ENCODE data around the gene ESRRB. TPM values are rescaled to one million over a fixed set of nuclear protein-coding genes. Genes with fewer than 3 reads are reported as not detected.

Gene ESRRB
- polyA plus RNA-seq, 1 of the 3 experiments (the other 2 are of a cell fraction) = 0.05 TPM

DNA sequence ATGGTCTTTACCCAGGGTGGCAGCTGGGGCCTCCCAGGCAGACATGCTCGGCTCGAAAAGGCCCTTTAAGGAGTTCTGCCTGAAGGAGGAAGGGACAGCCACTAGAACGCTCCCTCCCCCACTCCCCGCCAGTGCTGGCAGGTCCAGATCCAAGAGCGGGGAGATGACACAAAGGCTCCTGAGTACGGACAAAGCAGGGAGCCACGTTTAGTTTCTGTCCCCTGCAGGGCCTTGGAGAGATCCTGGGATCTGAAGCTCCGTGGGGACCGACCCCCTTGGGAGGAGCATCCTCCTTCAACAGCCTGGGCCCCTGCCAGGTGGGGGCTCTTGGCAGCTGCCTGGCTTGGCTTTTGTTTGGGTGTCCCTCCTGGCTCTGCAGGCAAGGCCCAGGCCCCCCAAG, 89.7 kb downstream of the ESRRB start:
- Histone ChIP-seq H3K4me1 (ENCODE audit: control insufficient read depth in 1 of 2, insufficient read depth in 2 of 2, low read depth in 1 of 2, low read length in 1 of 2) (no peaks in the 10 kb centered on the region), H3F3A (replicated peaks; ENCODE audit: insufficient read depth) (no peaks in the 10 kb centered on the region), H3K79me2 (ENCODE audit: insufficient read depth) (no peaks in the 10 kb centered on the region), H3K9ac (no peak overlapping the region), H3K4me3 (ENCODE audit: low read depth in 2 of 2, low read length in 1 of 2) (no peak overlapping the region), H3K27me3 (ENCODE audit: insufficient read depth) (no peaks in the 10 kb centered on the region), H3K4me2 (no peak overlapping the region), H3K36me3 (replicated peaks in 1 of 2; ENCODE audit: control insufficient read depth in 1 of 2, insufficient read depth in 2 of 2, low read length in 1 of 2) (no peaks in the 10 kb centered on the region), H2AFZ (ENCODE audit: low read depth) (no peak overlapping the region), H3K9me2 (no peaks in the 10 kb centered on the region), H3K27ac (ENCODE audit: low read depth in 2 of 2, low read length in 1 of 2) (no peak overlapping the region), H4K20me1 (ENCODE audit: insufficient read depth) (no peaks in the 10 kb centered on the region), H3K9me3 (no peaks in the 10 kb centered on the region)
- CTCF ChIA-PET = interaction anchor here (1.2 kb wide), 1 partner anchor 9 kb away, joined by 4 read pairs; no protein-coding TSS in a partner anchor
- no peak for DNase-seq
- POLR2A ChIA-PET = no interaction called here
- WGBS (ENCODE audit: low lambda C conversion rate) = no CpG with 5 or more reads among the region's 9 CpGs
- no peak for TF ChIP-seq EZH2phosphoT487 (IDR thresholded peaks at IDR 0.05; ENCODE audit: borderline replicate concordance, low read depth)
- no peak for TF ChIP-seq FOXJ3 (CRISPR knock-in tag; IDR thresholded peaks at IDR 0.05)
- TF ChIP-seq RCOR1 (IDR thresholded peaks at IDR 0.05; ENCODE audit: low read length) = no peak
- TF ChIP-seq, protein P1, sequence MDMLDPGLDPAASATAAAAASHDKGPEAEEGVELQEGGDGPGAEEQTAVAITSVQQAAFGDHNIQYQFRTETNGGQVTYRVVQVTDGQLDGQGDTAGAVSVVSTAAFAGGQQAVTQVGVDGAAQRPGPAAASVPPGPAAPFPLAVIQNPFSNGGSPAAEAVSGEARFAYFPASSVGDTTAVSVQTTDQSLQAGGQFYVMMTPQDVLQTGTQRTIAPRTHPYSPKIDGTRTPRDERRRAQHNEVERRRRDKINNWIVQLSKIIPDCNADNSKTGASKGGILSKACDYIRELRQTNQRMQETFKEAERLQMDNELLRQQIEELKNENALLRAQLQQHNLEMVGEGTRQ (IDR thresholded peaks at IDR 0.05; ENCODE audit: borderline replicate concordance, low read depth, low read length) = no peak
- no peak for TF ChIP-seq TAF1 (IDR thresholded peaks at IDR 0.05; ENCODE audit: borderline replicate concordance, low read depth, low read length)
- no peak for TF ChIP-seq RAD21 (IDR thresholded peaks at IDR 0.05; ENCODE audit: low read length)
- TF ChIP-seq, protein P2, sequence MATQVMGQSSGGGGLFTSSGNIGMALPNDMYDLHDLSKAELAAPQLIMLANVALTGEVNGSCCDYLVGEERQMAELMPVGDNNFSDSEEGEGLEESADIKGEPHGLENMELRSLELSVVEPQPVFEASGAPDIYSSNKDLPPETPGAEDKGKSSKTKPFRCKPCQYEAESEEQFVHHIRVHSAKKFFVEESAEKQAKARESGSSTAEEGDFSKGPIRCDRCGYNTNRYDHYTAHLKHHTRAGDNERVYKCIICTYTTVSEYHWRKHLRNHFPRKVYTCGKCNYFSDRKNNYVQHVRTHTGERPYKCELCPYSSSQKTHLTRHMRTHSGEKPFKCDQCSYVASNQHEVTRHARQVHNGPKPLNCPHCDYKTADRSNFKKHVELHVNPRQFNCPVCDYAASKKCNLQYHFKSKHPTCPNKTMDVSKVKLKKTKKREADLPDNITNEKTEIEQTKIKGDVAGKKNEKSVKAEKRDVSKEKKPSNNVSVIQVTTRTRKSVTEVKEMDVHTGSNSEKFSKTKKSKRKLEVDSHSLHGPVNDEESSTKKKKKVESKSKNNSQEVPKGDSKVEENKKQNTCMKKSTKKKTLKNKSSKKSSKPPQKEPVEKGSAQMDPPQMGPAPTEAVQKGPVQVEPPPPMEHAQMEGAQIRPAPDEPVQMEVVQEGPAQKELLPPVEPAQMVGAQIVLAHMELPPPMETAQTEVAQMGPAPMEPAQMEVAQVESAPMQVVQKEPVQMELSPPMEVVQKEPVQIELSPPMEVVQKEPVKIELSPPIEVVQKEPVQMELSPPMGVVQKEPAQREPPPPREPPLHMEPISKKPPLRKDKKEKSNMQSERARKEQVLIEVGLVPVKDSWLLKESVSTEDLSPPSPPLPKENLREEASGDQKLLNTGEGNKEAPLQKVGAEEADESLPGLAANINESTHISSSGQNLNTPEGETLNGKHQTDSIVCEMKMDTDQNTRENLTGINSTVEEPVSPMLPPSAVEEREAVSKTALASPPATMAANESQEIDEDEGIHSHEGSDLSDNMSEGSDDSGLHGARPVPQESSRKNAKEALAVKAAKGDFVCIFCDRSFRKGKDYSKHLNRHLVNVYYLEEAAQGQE (IDR thresholded peaks at IDR 0.05; ENCODE audit: low read depth, low read length) = no peak
- TF ChIP-seq RXRA (IDR thresholded peaks at IDR 0.05; ENCODE audit: borderline replicate concordance, low read depth) = no peak
- TF ChIP-seq ELF1 (IDR thresholded peaks at IDR 0.05) = no peak
- no peak for TF ChIP-seq GATA2 (CRISPR knock-in tag; IDR thresholded peaks at IDR 0.05)
- TF ChIP-seq, protein P3, sequence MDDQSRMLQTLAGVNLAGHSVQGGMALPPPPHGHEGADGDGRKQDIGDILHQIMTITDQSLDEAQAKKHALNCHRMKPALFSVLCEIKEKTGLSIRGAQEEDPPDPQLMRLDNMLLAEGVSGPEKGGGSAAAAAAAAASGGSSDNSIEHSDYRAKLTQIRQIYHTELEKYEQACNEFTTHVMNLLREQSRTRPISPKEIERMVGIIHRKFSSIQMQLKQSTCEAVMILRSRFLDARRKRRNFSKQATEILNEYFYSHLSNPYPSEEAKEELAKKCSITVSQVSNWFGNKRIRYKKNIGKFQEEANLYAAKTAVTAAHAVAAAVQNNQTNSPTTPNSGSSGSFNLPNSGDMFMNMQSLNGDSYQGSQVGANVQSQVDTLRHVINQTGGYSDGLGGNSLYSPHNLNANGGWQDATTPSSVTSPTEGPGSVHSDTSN (IDR thresholded peaks at IDR 0.05) = no peak
- TF ChIP-seq FOXM1 (IDR thresholded peaks at IDR 0.05; ENCODE audit: low read depth) = no peak
- TF ChIP-seq, protein P4, sequence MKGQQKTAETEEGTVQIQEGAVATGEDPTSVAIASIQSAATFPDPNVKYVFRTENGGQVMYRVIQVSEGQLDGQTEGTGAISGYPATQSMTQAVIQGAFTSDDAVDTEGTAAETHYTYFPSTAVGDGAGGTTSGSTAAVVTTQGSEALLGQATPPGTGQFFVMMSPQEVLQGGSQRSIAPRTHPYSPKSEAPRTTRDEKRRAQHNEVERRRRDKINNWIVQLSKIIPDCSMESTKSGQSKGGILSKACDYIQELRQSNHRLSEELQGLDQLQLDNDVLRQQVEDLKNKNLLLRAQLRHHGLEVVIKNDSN (IDR thresholded peaks at IDR 0.05; ENCODE audit: borderline replicate concordance, low read depth) = no peak
- TF ChIP-seq NRF1 (IDR thresholded peaks at IDR 0.05; ENCODE audit: low read depth, low read length) = no peak
- no peak for TF ChIP-seq NFIC (IDR thresholded peaks at IDR 0.05; ENCODE audit: borderline replicate concordance)
- no peak for TF ChIP-seq EP300 (IDR thresholded peaks at IDR 0.05; ENCODE audit: borderline replicate concordance in 1 of 2, low read depth in 1 of 2, low read length in 1 of 2)
- TF ChIP-seq, protein P5, sequence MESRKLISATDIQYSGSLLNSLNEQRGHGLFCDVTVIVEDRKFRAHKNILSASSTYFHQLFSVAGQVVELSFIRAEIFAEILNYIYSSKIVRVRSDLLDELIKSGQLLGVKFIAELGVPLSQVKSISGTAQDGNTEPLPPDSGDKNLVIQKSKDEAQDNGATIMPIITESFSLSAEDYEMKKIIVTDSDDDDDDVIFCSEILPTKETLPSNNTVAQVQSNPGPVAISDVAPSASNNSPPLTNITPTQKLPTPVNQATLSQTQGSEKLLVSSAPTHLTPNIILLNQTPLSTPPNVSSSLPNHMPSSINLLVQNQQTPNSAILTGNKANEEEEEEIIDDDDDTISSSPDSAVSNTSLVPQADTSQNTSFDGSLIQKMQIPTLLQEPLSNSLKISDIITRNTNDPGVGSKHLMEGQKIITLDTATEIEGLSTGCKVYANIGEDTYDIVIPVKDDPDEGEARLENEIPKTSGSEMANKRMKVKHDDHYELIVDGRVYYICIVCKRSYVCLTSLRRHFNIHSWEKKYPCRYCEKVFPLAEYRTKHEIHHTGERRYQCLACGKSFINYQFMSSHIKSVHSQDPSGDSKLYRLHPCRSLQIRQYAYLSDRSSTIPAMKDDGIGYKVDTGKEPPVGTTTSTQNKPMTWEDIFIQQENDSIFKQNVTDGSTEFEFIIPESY (IDR thresholded peaks at IDR 0.05; ENCODE audit: borderline replicate concordance, low read depth) = no peak
- TF ChIP-seq SMC3 (IDR thresholded peaks at IDR 0.05; ENCODE audit: low read depth, low read length) = no peak
- TF ChIP-seq TEAD4 (IDR thresholded peaks at IDR 0.05; ENCODE audit: borderline replicate concordance, insufficient read depth) = no peak
- no peak for TF ChIP-seq SIN3A (IDR thresholded peaks at IDR 0.05; ENCODE audit: borderline replicate concordance, low read depth, low read length)
